HepG2 (cell line): ENCODE results near the gene ELMO2. TPM values are rescaled to one million over a fixed set of nuclear protein-coding genes. Genes with fewer than 3 reads are reported as not detected.

ENCODE experiments used
- ATAC-seq: fragments of 200-7000 bp; cut with Tn5 transposase; 3 replicates; pipeline ENCODE4 v1.9.1; 2020; ENCODE audit warnings: mild to moderate bottlenecking, moderate library complexity
- BruUV-seq: library from RNA; stranded (reverse); fragments of 400-500 nt; replicated peaks from 2 replicates; lab custom pipeline; 2021; lab: Mats Ljungman, UMichigan
- CTCF ChIA-PET: fragments of 300-600 bp; formaldehyde crosslinking; extraction: SDS; loops from one replicate; lab custom pipeline; 2021; ENCODE audit warnings: low total read pairs, inconsistent platforms, low intra/inter-chr PET ratio; lab: Yijun Ruan, JAX
- POLR2A ChIA-PET: fragments of 350-600 bp; sonication (Branson Sonifier 250); formaldehyde crosslinking; loops from one replicate; lab custom pipeline; 2020; ENCODE audit warnings: antibody characterized with exemption, inconsistent platforms; lab: Yijun Ruan, JAX
- DNase-seq: peaks from one replicate; pipeline ENCODE4 v3.0.0-alpha.2; 2015; ENCODE audit warnings: low spot score
- FAIRE-seq: peaks from 3 replicates; lab custom pipeline; 2011; peaks lifted over from hg19 to GRCh38; lab: Jason Lieb, UNC
- H2AFZ ChIP-seq: one replicate; pipeline ENCODE4 v1.6.1; 2011; ENCODE audit warnings: low read length, inconsistent platforms
- H3K27ac ChIP-seq: fragments of 300-600 bp; 3 replicates; pipeline ENCODE4 v1.8.0; 2011; ENCODE audit warnings: mixed run types, mild to moderate bottlenecking, mixed read lengths, low read length, inconsistent platforms; ENCODE audit not compliant: insufficient read depth; ENCODE audit errors: extremely low read length
- H3K27me3 ChIP-seq, 2 experiments: fragments of 200-600 bp in 1 of 2; 2 replicates in 1 of 2; 3 replicates in 1 of 2; pipeline versions ENCODE4 v1.6.0 to v1.8.0; 2011; ENCODE audit warnings: low read length in 2 of 2, mild to moderate bottlenecking in 2 of 2, moderate library complexity in 2 of 2, inconsistent platforms in 1 of 2; ENCODE audit not compliant: insufficient read depth in 2 of 2, control insufficient read depth in 1 of 2
- H3K36me3 ChIP-seq, 2 experiments: fragments of 200-600 bp in 1 of 2; replicated peaks in 1 of 2; 2 replicates in 1 of 2; 3 replicates in 1 of 2; pipeline versions ENCODE4 v1.5.1 to v1.8.0; 2011; ENCODE audit warnings: low read length in 2 of 2, inconsistent platforms in 1 of 2; ENCODE audit not compliant: insufficient read depth in 2 of 2, control insufficient read depth in 1 of 2
- H3K4me1 ChIP-seq: 2 replicates; pipeline ENCODE4 v1.5.1; 2012; ENCODE audit warnings: low read length, inconsistent platforms; ENCODE audit not compliant: insufficient read depth
- H3K4me2 ChIP-seq: 2 replicates; pipeline ENCODE4 v1.6.0; 2011; ENCODE audit warnings: low read depth, low read length, inconsistent platforms
- H3K4me3 ChIP-seq, 3 experiments: fragments of 200-600 bp in 1 of 3; sonication (generic), shearing (Covaris generic) in 1 of 3; replicated peaks in 1 of 3; 2 replicates each; pipeline ENCODE4 v1.5.1; 2011 to 2016; ENCODE audit warnings: low read length in 3 of 3, inconsistent platforms in 2 of 3, low read depth in 2 of 3, mild to moderate bottlenecking in 2 of 3, control low read depth in 1 of 3, mixed read lengths in 1 of 3; ENCODE audit not compliant: insufficient read depth in 1 of 3
- H3K79me2 ChIP-seq: one replicate; pipeline ENCODE4 v1.6.1; 2011; ENCODE audit warnings: low read length, inconsistent platforms; ENCODE audit not compliant: insufficient read depth
- H3K9ac ChIP-seq: 2 replicates; pipeline ENCODE4 v1.6.0; 2011; ENCODE audit warnings: mild to moderate bottlenecking, low read depth, low read length, inconsistent platforms; ENCODE audit not compliant: insufficient read depth
- H3K9me3 ChIP-seq: 2 replicates; pipeline ENCODE4 v1.5.1; 2012; ENCODE audit warnings: mild to moderate bottlenecking, low read length
- H4K20me1 ChIP-seq: 2 replicates; pipeline ENCODE4 v1.6.0; 2011; ENCODE audit warnings: inconsistent platforms, mild to moderate bottlenecking, low read length, moderate library complexity; ENCODE audit not compliant: insufficient read depth
- AKAP8 ChIP-seq: sonication (generic); formaldehyde crosslinking; IDR thresholded peaks from 2 replicates; pipeline ENCODE4 v1.5.1; 2020; ENCODE audit warnings: mild to moderate bottlenecking, missing genetic modification reagents
- MAFF ChIP-seq: IDR thresholded peaks from 2 replicates; pipeline ENCODE4 v1.6.1; 2011; ENCODE audit warnings: low read depth, low read length, improper control_type of control experiment
- RARG ChIP-seq: sonication (generic); formaldehyde crosslinking; IDR thresholded peaks from 2 replicates; pipeline ENCODE4 v1.4.0; 2020; ENCODE audit warnings: low read depth, mild to moderate bottlenecking, missing genetic modification reagents
- ZIK1 ChIP-seq: sonication (generic); formaldehyde crosslinking; IDR thresholded peaks from 2 replicates; pipeline ENCODE4 v1.5.0; 2020; ENCODE audit warnings: mild to moderate bottlenecking, low read depth, missing genetic modification reagents, borderline replicate concordance
- ZNF556 ChIP-seq: sonication (generic); formaldehyde crosslinking; IDR thresholded peaks from 2 replicates; pipeline ENCODE4 v1.4.0; 2020; ENCODE audit warnings: mild to moderate bottlenecking, missing genetic modification reagents, borderline replicate concordance
- ZNF672 ChIP-seq: sonication (generic); formaldehyde crosslinking; IDR thresholded peaks from 2 replicates; pipeline ENCODE4 v1.8.1; 2022; ENCODE audit warnings: missing genetic modification reagents
- in situ Hi-C: cut with HindIII; loops from 2 replicates; pipeline ENCODE4 v1.10.0; 2017; ENCODE audit warnings: low pct_unique_long_range_greater_than_20kb; ENCODE audit not compliant: extremely low pct_ligation_motif_present
- intact Hi-C: fragments of 100-400 bp; cut with micrococcal nuclease; formaldehyde crosslinking; loops from one replicate; pipeline ENCODE4 v1.10.0; 2022; ENCODE audit not compliant: unreplicated experiment
- polyA plus RNA-seq, 8 experiments: library from polyadenylated mRNA; depleted of rRNA in 3 of 8; stranded (reverse) in 7 of 8; unstranded in 1 of 8; fragments of >200 nt; fragmentation: Illumina TruSeq in 4 of 8; extraction: Trizol in 4 of 8; gene quantifications; 2 replicates each; pipeline versions ENCODE4 v1.2.1 to v1.2.3, GENCODE V29; 2011 to 2016; ENCODE audit warnings: low read depth in 4 of 8, missing spikeins in 1 of 8, mixed read lengths in 1 of 8; ENCODE audit not compliant: insufficient read depth in 1 of 8
- total RNA-seq, 5 experiments: library from RNA; depleted of rRNA; stranded (reverse); fragments of >200 nt; fragmentation: Illumina TruSeq; extraction: Trizol; gene quantifications; 2 replicates each; pipeline ENCODE4 v1.2.3, GENCODE V29; 2016; ENCODE audit warnings: low read depth in 1 of 5
- TF ChIP-seq, protein P1 (sequence below), 2 experiments: IDR thresholded peaks; 2 replicates each; pipeline ENCODE4 v1.6.1; 2011 to 2012; ENCODE audit warnings: low read length in 2 of 2, borderline replicate concordance in 1 of 2, low read depth in 1 of 2, mild to moderate bottlenecking in 1 of 2, moderate library complexity in 1 of 2
- TF ChIP-seq, protein P2 (sequence below): sonication (generic); formaldehyde crosslinking; IDR thresholded peaks from 2 replicates; pipeline ENCODE4 v1.5.0; 2020; ENCODE audit warnings: mild to moderate bottlenecking, missing genetic modification reagents, borderline replicate concordance
- TF ChIP-seq, protein P3 (sequence below): sonication (generic); formaldehyde crosslinking; IDR thresholded peaks from 2 replicates; pipeline ENCODE4 v1.4.0; 2020; ENCODE audit warnings: missing genetic modification reagents, borderline replicate concordance

ELMO2 gene
- total and polyA plus RNA-seq, 2 of the 13 experiments (the other 11 are each of a cell fraction or from before 2014, with no cell fraction given): 30.6 to 35.7 TPM

DNA sequence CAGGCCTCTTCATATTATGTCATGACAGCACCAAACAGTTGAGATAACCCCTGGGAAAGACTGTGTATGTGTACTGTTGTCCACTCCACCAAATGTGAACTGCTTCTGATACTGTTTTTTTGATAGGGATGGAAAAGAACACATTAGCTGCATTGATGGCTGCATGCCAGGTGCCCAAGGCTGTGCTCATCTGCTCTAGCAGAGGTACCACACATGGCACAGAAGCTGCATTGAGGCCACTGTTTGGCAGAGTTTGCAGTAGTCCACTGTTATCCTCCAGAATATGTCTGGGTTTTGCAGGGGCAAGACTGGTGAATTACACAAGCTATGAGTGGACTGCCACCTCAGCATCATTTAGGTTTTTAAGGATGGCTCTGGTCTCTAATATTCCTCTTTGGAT, 28.2 kb upstream of the ELMO2 start:
- peaks cover 6 to 28% of the 10 kb centered on the region in 2 experiments; a peak in 4 of 5 replicates for H3K27me3 ChIP-seq
- intact Hi-C loops (no loop called here), in situ Hi-C loops (no loop called here)
- H3K27ac ChIP-seq: no peak overlapping the region
- H4K20me1 ChIP-seq: no peaks in the 10 kb centered on the region
- H3K9me3 ChIP-seq: no peaks in the 10 kb centered on the region
- no peak overlapping the region for H3K9ac ChIP-seq
- DNase-seq (no peak), ATAC-seq (no peak), FAIRE-seq (no peak)
- no peak overlapping the region for H3K4me2 ChIP-seq
- no peak overlapping the region for H3K4me3 ChIP-seq
- no peaks in the 10 kb centered on the region for H3K36me3 ChIP-seq
- CTCF ChIA-PET: no interaction called here
- POLR2A ChIA-PET: no interaction called here
- H2AFZ ChIP-seq: no peak overlapping the region
- no TSS peak for BruUV-seq
- H3K4me1 ChIP-seq: no peaks in the 10 kb centered on the region
- H3K79me2 ChIP-seq: no peaks in the 10 kb centered on the region
- TF ChIP-seq ZNF672 (CRISPR knock-in tag) (no peak), ZIK1 (CRISPR knock-in tag) (no peak), AKAP8 (CRISPR knock-in tag) (no peak), RARG (CRISPR knock-in tag) (no peak), MAFF (no peak), ZNF556 (no peak)
- TF ChIP-seq, protein P1, sequence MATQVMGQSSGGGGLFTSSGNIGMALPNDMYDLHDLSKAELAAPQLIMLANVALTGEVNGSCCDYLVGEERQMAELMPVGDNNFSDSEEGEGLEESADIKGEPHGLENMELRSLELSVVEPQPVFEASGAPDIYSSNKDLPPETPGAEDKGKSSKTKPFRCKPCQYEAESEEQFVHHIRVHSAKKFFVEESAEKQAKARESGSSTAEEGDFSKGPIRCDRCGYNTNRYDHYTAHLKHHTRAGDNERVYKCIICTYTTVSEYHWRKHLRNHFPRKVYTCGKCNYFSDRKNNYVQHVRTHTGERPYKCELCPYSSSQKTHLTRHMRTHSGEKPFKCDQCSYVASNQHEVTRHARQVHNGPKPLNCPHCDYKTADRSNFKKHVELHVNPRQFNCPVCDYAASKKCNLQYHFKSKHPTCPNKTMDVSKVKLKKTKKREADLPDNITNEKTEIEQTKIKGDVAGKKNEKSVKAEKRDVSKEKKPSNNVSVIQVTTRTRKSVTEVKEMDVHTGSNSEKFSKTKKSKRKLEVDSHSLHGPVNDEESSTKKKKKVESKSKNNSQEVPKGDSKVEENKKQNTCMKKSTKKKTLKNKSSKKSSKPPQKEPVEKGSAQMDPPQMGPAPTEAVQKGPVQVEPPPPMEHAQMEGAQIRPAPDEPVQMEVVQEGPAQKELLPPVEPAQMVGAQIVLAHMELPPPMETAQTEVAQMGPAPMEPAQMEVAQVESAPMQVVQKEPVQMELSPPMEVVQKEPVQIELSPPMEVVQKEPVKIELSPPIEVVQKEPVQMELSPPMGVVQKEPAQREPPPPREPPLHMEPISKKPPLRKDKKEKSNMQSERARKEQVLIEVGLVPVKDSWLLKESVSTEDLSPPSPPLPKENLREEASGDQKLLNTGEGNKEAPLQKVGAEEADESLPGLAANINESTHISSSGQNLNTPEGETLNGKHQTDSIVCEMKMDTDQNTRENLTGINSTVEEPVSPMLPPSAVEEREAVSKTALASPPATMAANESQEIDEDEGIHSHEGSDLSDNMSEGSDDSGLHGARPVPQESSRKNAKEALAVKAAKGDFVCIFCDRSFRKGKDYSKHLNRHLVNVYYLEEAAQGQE (IDR thresholded peaks at IDR 0.05; ENCODE audit: borderline replicate concordance in 1 of 2, low read depth in 1 of 2, low read length in 2 of 2): no peak
- TF ChIP-seq, protein P2, sequence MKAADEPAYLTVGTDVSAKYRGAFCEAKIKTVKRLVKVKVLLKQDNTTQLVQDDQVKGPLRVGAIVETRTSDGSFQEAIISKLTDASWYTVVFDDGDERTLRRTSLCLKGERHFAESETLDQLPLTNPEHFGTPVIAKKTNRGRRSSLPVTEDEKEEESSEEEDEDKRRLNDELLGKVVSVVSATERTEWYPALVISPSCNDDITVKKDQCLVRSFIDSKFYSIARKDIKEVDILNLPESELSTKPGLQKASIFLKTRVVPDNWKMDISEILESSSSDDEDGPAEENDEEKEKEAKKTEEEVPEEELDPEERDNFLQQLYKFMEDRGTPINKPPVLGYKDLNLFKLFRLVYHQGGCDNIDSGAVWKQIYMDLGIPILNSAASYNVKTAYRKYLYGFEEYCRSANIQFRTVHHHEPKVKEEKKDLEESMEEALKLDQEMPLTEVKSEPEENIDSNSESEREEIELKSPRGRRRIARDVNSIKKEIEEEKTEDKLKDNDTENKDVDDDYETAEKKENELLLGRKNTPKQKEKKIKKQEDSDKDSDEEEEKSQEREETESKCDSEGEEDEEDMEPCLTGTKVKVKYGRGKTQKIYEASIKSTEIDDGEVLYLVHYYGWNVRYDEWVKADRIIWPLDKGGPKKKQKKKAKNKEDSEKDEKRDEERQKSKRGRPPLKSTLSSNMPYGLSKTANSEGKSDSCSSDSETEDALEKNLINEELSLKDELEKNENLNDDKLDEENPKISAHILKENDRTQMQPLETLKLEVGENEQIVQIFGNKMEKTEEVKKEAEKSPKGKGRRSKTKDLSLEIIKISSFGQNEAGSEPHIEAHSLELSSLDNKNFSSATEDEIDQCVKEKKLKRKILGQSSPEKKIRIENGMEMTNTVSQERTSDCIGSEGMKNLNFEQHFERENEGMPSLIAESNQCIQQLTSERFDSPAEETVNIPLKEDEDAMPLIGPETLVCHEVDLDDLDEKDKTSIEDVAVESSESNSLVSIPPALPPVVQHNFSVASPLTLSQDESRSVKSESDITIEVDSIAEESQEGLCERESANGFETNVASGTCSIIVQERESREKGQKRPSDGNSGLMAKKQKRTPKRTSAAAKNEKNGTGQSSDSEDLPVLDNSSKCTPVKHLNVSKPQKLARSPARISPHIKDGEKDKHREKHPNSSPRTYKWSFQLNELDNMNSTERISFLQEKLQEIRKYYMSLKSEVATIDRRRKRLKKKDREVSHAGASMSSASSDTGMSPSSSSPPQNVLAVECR (CRISPR knock-in tag): no peak
- TF ChIP-seq, protein P3, sequence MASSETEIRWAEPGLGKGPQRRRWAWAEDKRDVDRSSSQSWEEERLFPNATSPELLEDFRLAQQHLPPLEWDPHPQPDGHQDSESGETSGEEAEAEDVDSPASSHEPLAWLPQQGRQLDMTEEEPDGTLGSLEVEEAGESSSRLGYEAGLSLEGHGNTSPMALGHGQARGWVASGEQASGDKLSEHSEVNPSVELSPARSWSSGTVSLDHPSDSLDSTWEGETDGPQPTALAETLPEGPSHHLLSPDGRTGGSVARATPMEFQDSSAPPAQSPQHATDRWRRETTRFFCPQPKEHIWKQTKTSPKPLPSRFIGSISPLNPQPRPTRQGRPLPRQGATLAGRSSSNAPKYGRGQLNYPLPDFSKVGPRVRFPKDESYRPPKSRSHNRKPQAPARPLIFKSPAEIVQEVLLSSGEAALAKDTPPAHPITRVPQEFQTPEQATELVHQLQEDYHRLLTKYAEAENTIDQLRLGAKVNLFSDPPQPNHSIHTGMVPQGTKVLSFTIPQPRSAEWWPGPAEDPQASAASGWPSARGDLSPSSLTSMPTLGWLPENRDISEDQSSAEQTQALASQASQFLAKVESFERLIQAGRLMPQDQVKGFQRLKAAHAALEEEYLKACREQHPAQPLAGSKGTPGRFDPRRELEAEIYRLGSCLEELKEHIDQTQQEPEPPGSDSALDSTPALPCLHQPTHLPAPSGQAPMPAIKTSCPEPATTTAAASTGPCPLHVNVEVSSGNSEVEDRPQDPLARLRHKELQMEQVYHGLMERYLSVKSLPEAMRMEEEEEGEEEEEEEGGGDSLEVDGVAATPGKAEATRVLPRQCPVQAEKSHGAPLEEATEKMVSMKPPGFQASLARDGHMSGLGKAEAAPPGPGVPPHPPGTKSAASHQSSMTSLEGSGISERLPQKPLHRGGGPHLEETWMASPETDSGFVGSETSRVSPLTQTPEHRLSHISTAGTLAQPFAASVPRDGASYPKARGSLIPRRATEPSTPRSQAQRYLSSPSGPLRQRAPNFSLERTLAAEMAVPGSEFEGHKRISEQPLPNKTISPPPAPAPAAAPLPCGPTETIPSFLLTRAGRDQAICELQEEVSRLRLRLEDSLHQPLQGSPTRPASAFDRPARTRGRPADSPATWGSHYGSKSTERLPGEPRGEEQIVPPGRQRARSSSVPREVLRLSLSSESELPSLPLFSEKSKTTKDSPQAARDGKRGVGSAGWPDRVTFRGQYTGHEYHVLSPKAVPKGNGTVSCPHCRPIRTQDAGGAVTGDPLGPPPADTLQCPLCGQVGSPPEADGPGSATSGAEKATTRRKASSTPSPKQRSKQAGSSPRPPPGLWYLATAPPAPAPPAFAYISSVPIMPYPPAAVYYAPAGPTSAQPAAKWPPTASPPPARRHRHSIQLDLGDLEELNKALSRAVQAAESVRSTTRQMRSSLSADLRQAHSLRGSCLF: no peak
